Activated CD4-positive, alpha-beta T cell treated with anti-CD3 and anti-CD28 coated beads, Interleukin-2, amount 50 U/mL, for 24 hours (primary cell): Measurements from ENCODE around the gene TP53I13.

Experiments
- DNase-seq, 2 donors: peaks; one replicate each; pipeline ENCODE4 v3.0.0-alpha.2; 2020; ENCODE audit warnings: low read depth in 1 of 2, low spot score in 1 of 2

Gene TP53I13

GRCh38 chr17:29579866-29580771 lies 11.6 kb downstream of the TP53I13 start:
- peak; percentile 78 to 88 for DNase-seq

GRCh38 chr17:29581583-29582253 lies 13.2 kb downstream of the TP53I13 start:
- DNase-seq: no peak

- no peak for DNase-seq
Observed at GRCh38 chr17:29582254-29582765, 13.8 kb downstream of the TP53I13 start.

- DNase-seq: no peak
Observed at GRCh38 chr17:29582772-29583171, 14.3 kb downstream of the TP53I13 start.

GRCh38 chr17:29583324-29584248 lies 15.1 kb downstream of the TP53I13 start:
- DNase-seq: no peak

GRCh38 chr17:29584452-29585079 lies 16.1 kb downstream of the TP53I13 start:
- DNase-seq: no peak

- no peak for DNase-seq
Observed at GRCh38 chr17:29585080-29585751, 16.7 kb downstream of the TP53I13 start.

GRCh38 chr17:29586676-29587469 lies 18.4 kb downstream of the TP53I13 start:
- DNase-seq: no peak

- no peak for DNase-seq
Observed at GRCh38 chr17:29587591-29587990, 19.1 kb downstream of the TP53I13 start.

- no peak for DNase-seq
Observed at GRCh38 chr17:29588017-29588561, 19.6 kb downstream of the TP53I13 start.

GRCh38 chr17:29588562-29589411 lies 20.3 kb downstream of the TP53I13 start:
- DNase-seq: peak in 1 of 2 donors; percentile 37

- peak; percentile 58 to 67 for DNase-seq
Observed at GRCh38 chr17:29589524-29590410, 21.3 kb downstream of the TP53I13 start, which contains the start of gene GIT1. Gene GIT1, minus strand, starts transcription at chr17:29589648. Its CDS starts 270 bp downstream, at chr17:29589378.

GRCh38 chr17:29590411-29591145 lies 22.1 kb downstream of the TP53I13 start:
- DNase-seq: no peak

GRCh38 chr17:29591146-29591736 lies 22.7 kb downstream of the TP53I13 start:
- DNase-seq: no peak

- peak; percentile 63 to 74 for DNase-seq
Observed at GRCh38 chr17:29591737-29592608, 23.5 kb downstream of the TP53I13 start.
